Retinal pigment epithelial cell (primary cell): ENCODE results near the gene SCT.

Experiments used
- DNase-seq: peaks from one replicate; pipeline ENCODE4 v3.0.0-alpha.2; 2010; ENCODE audit warnings: low read depth
- H3K4me3 ChIP-seq: 2 replicates; pipeline ENCODE4 v1.5.1; 2011; ENCODE audit warnings: mild to moderate bottlenecking, low read length, control low read depth, moderate library complexity
- TF ChIP-seq, protein P1 (sequence below): conservative IDR thresholded peaks from 2 replicates; pipeline ENCODE4 v1.5.1; 2011; ENCODE audit warnings: low read depth, low read length, control low read depth, inconsistent platforms

The SCT gene

DNA sequence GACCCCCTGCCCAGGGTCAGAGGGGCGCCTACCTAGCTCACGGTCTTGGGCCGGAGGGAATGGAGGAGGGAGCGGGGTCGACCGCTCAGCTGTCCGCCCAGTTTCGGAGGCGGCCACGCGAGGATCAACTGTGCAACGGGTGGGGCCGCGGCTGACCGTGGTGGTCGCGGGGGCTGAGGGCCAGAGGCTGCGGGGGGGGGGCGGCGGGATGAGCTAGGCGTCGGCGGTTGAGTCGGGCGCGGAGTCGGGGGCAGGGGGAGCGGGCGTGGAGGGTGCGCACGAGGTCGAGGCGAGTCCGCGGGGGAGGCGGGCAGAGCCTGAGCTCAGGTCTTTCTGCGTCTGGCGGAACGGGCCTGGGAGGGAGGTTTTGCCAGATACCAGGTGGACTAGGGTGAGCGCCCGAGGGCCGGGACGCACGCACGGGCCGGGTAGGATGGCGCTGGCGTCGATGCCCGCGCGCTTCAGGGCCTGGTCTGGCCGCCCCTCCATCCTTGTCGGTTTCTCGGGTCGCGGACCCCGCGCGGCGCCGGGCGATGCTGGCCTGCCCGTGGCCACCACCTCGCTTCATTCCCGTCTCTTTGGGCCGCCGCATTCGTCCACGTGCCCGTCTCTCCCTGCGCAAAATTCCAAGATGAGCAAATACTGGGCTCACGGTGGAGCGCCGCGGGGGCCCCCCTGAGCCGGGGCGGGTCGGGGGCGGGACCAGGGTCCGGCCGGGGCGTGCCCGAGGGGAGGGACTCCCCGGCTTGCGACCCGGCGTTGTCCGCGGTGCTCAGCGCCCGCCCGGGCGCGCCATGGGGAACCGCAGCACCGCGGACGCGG lies 9.7 kb upstream of the SCT start, which contains the start of gene DRD4:
Gene DRD4, plus strand, starts transcription at position 759 of the 822 bp plus-strand sequence. Its CDS starts 36 bp downstream, at position 795.
- no peak for DNase-seq
- H3K4me3 ChIP-seq = peak within 1 kb of the TSS; percentile 56

DNA sequence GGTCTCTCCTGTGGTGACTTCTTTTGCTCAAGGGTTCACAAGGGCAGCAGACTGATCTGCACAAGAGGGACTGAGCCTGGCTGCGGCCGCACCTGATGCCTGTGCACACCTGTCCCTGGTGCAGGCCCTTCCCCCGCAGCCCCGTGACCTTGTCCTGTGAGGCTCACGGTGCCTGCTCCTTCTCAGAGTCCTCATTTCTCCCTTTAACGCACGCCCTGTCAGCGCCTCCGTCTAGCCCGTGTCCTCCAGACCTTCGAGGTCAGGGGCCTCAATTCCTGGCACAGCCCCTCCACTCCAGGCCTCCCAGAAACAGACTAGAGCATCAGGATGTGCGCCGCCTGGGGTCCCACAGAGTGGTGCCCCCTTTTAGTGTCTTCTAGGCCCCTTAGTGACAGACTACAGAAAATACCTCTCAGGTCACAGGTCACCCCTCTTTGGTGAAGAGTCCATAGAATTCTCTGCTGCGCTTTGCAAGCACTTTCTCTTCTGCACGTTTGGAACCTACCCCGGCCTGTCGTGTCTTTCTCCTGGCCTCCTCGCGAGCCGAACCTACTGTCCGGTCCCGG lies 9.0 kb upstream of the SCT start:
- TF ChIP-seq, protein P1, sequence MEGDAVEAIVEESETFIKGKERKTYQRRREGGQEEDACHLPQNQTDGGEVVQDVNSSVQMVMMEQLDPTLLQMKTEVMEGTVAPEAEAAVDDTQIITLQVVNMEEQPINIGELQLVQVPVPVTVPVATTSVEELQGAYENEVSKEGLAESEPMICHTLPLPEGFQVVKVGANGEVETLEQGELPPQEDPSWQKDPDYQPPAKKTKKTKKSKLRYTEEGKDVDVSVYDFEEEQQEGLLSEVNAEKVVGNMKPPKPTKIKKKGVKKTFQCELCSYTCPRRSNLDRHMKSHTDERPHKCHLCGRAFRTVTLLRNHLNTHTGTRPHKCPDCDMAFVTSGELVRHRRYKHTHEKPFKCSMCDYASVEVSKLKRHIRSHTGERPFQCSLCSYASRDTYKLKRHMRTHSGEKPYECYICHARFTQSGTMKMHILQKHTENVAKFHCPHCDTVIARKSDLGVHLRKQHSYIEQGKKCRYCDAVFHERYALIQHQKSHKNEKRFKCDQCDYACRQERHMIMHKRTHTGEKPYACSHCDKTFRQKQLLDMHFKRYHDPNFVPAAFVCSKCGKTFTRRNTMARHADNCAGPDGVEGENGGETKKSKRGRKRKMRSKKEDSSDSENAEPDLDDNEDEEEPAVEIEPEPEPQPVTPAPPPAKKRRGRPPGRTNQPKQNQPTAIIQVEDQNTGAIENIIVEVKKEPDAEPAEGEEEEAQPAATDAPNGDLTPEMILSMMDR = no peak
- no peak overlapping the region for H3K4me3 ChIP-seq
- no peak for DNase-seq

More for the DNA sequence above, 9.7 kb upstream of the SCT start, which contains the start of gene DRD4:
- TF ChIP-seq, protein P1 = no peak

DNA sequence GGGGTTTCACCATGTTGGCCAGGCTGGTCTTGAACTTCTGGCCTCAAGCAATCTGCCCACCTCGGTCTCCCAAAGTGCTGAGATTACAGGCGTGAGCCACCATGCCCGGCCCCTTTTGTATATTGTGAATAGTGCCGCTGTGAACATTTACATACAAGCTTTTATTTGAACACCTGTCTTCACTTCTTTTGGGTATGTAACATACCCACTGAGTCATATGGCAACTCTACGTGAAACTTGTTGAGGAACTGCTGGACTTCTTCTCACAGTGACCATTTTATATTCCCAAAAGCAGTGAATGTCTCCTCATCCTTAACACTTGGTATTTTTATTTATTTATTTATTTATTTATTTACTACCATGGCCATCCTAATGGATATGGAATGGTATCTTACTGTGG lies 3.9 kb upstream of the SCT start:
- no peak for DNase-seq
- H3K4me3 ChIP-seq = no peak overlapping the region
- TF ChIP-seq, protein P1 = no peak

DNA sequence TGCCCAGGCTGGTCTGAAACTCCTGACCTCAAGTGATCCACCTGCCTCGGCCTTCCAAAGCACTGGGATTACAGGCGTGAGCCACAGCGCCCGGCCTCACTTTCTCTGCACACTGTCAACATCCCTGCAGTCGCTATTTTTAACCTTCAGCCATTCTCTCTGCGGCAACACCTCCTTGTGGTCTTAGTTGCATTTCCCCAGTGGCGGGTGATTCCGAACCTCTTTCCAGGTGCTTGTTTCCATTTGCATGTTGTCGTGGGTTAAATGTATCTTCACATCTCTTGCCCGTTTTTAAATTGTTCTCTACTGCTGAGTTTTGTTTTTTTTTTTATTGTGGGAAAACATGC lies 2.2 kb upstream of the SCT start:
- no peak overlapping the region for H3K4me3 ChIP-seq
- no peak for DNase-seq
- TF ChIP-seq, protein P1 = peak; percentile 43

DNA sequence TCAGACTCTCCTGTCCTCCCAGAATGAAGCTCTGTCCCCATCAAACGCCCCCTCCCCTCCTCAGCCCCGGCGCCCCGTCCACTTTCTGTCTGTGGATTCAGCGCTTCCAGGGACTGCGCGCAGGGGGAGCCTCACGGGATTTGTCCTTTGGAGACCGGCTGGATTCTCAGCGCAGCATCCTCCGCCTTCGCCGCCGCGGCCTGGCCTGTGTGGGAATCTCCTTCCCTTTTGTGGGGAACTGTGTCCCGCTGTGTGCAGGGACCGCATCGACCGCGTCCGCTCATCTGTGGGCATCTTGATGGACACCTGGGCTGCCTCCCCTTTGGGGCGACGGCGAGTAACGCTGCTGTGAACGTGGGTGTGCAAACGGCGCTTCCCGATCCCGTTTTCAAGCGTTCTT lies 1.1 kb upstream of the SCT start:
- TF ChIP-seq, protein P1 = no peak
- no peak for DNase-seq
- no peak overlapping the region for H3K4me3 ChIP-seq

DNA sequence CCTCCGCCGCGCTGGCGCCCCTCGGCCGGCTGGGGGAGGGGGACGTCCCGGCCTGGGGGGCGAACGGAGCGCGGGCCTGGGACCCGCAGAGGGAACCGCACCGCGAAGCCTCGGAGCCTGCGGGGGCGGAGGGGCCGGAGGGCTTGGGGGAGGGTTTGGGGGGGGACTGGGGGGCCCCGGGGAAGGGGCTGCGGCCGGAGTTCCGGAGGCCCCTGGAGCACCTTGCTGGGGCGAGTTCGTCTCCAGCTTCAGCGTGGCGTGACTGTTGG lies 261 bp upstream of the SCT start:
- DNase-seq = no peak
- TF ChIP-seq, protein P1 = no peak
- no peak overlapping the region for H3K4me3 ChIP-seq
